EH (cell line): ENCODE measurements around the gene POLR2L.

ENCODE experiments used
- DNase-seq: peaks from one replicate; pipeline ENCODE4 v3.0.0-alpha.2; 2015; ENCODE audit warnings: low read depth

Gene POLR2L

GRCh38 chr11:810040-810567, 32.2 kb downstream of the POLR2L start:
- DNase-seq, result no peak

- DNase-seq, result peak; percentile 96
These were observed 32.9 kb downstream of the POLR2L start, which contains the start of gene RPLP2 for GRCh38 chr11:809287-810039. TSS of gene RPLP2 (plus strand) at chr11:809967. CDS start at chr11:810235, 268 bp downstream.

GRCh38 chr11:808427-809286, 33.7 kb downstream of the POLR2L start:
- DNase-seq, result no peak

GRCh38 chr11:804599-804964, 37.7 kb downstream of the POLR2L start:
- DNase-seq, result no peak

GRCh38 chr11:803770-804598, 38.3 kb downstream of the POLR2L start:
- DNase-seq, result peak; percentile 24

GRCh38 chr11:803467-803742, 38.9 kb downstream of the POLR2L start:
- DNase-seq, result no peak

- DNase-seq, result no peak
These were observed 39.4 kb downstream of the POLR2L start for GRCh38 chr11:802693-803466.

GRCh38 chr11:802018-802617, 40.2 kb downstream of the POLR2L start:
- no peak for DNase-seq

- no peak for DNase-seq
These were observed 41.1 kb downstream of the POLR2L start for GRCh38 chr11:801097-801780.

GRCh38 chr11:800473-800872, 41.9 kb downstream of the POLR2L start:
- DNase-seq, result no peak

- DNase-seq, result no peak
These were observed 42.5 kb downstream of the POLR2L start for GRCh38 chr11:799641-800316.

- peak; percentile 78 for DNase-seq
These were observed 44.1 kb downstream of the POLR2L start, which contains the start of gene SLC25A22 for GRCh38 chr11:798093-798713. TSS of gene SLC25A22 (minus strand) at chr11:798281. CDS start at chr11:795006, 3,275 bp downstream.

- peak; percentile 87 for DNase-seq
These were observed 44.8 kb downstream of the POLR2L start for GRCh38 chr11:797296-798092.

- DNase-seq, result no peak
These were observed 45.6 kb downstream of the POLR2L start for GRCh38 chr11:796565-797295.

- DNase-seq, result peak; percentile 91
These were observed 46.4 kb downstream of the POLR2L start for GRCh38 chr11:795634-796564.

- no peak for DNase-seq
These were observed 47.3 kb downstream of the POLR2L start for GRCh38 chr11:794766-795633.
